ENCODE measurements around the gene SLC25A21. TPM values are rescaled to one million over a fixed set of nuclear protein-coding genes. Genes with fewer than 3 reads are reported as not detected.
A peak's percentile ranks its signal among the peaks of the same experiment; 100 is the strongest.

SLC25A21 gene
- polyA plus RNA-seq, 1 experiment, result 0.50 TPM

GRCh38 chr14:36662543-36663403, 509.6 kb downstream of the SLC25A21 start:
- ChIA-PET POLR2A (no interaction called here), CTCF (interaction anchor here (1.0 kb wide), 1 partner anchor 12 kb away, joined by 3 read pairs; no protein-coding TSS in a partner anchor)
- no peak for TF ChIP-seq CTCF (IDR thresholded peaks at IDR 0.05; ENCODE audit: insufficient read depth, low read depth, low read length)
- H3K36me3 ChIP-seq (ENCODE audit: control insufficient read depth, insufficient read depth, low read length), result no peaks in the 10 kb centered on the region
- peak overlapping the region; percentile 14; the same call in 1 of the 2 replicates for H3K4me3 ChIP-seq (ENCODE audit: low read depth, low read length)
- DNase-seq (ENCODE audit: low read depth), result no peak
- H3K27me3 ChIP-seq (ENCODE audit: control insufficient read depth, insufficient read depth, low read length), result peaks cover 71% of the 10 kb centered on the region

- Histone ChIP-seq H3K27me3 (ENCODE audit: control insufficient read depth, insufficient read depth, low read length) (peaks cover 76% of the 10 kb centered on the region), H3K36me3 (ENCODE audit: control insufficient read depth, insufficient read depth, low read length) (no peaks in the 10 kb centered on the region), H3K4me3 (ENCODE audit: low read depth, low read length) (peak overlapping the region; percentile 28)
- CTCF ChIA-PET, result interaction anchor here (1.4 kb wide), 1 partner anchor 488 kb away, joined by 3 read pairs; no protein-coding TSS in a partner anchor
- no peak for TF ChIP-seq CTCF (IDR thresholded peaks at IDR 0.05; ENCODE audit: insufficient read depth, low read depth, low read length)
- DNase-seq (ENCODE audit: low read depth), result no peak
- POLR2A ChIA-PET, result no interaction called here
These were observed 510.2 kb downstream of the SLC25A21 start for GRCh38 chr14:36662258-36662542.

GRCh38 chr14:36661506-36662257, 510.7 kb downstream of the SLC25A21 start, which contains the start of gene PAX9:
PAX9 (plus strand) TSS chr14:36661860; CDS start chr14:36662090, 230 bp downstream.
- no peak for TF ChIP-seq CTCF (IDR thresholded peaks at IDR 0.05; ENCODE audit: insufficient read depth, low read depth, low read length)
- Histone ChIP-seq H3K4me3 (ENCODE audit: low read depth, low read length) (peak within 1 kb of the TSS; percentile 28), H3K36me3 (ENCODE audit: control insufficient read depth, insufficient read depth, low read length) (no peaks in the 10 kb centered on the region), H3K27me3 (ENCODE audit: control insufficient read depth, insufficient read depth, low read length) (peaks cover 77% of the 10 kb centered on the region)
- peak; percentile 8 for DNase-seq (ENCODE audit: low read depth)
- POLR2A ChIA-PET, result no interaction called here
- CTCF ChIA-PET, result interaction anchor here (1.4 kb wide), 1 partner anchor 488 kb away, joined by 3 read pairs; no protein-coding TSS in a partner anchor

- Histone ChIP-seq H3K27me3 (ENCODE audit: control insufficient read depth, insufficient read depth, low read length) (peaks cover 79% of the 10 kb centered on the region), H3K36me3 (ENCODE audit: control insufficient read depth, insufficient read depth, low read length) (no peaks in the 10 kb centered on the region), H3K4me3 (ENCODE audit: low read depth, low read length) (no peak overlapping the region; the same call in 1 of the 2 replicates)
- no peak for TF ChIP-seq CTCF (IDR thresholded peaks at IDR 0.05; ENCODE audit: insufficient read depth, low read depth, low read length)
- no peak for DNase-seq (ENCODE audit: low read depth)
- ChIA-PET CTCF (interaction anchor here (1.4 kb wide), 1 partner anchor 489 kb away, joined by 3 read pairs; no protein-coding TSS in a partner anchor), POLR2A (interaction anchor here (0.6 kb wide), 1 partner anchor 254 kb away, joined by 3 read pairs; no protein-coding TSS in a partner anchor)
These were observed 511.5 kb downstream of the SLC25A21 start for GRCh38 chr14:36660736-36661505.
